Ovary (tissue), 3 donors: Measurements from ENCODE around the gene PATJ.

Experiments used
- CTCF ChIP-seq, 3 donors: fragments of 450-650 bp in 2 of 3; fragments of 200-600 bp in 1 of 3; IDR thresholded peaks; one replicate each; pipeline versions ENCODE4 v1.5.1 to v1.8.0; 2016 to 2022; ENCODE audit warnings: antibody characterized with exemption in 3 of 3, mild to moderate bottlenecking in 1 of 3
- POLR2A ChIP-seq: fragments of 450-650 bp; IDR thresholded peaks from one replicate; pipeline ENCODE4 v1.6.1; 2017; ENCODE audit warnings: antibody characterized with exemption, mild to moderate bottlenecking, moderate library complexity
- donor health status: DM: no; HTN: no; CAD: no.

GRCh38 chr1:61936839-61937238, 194.6 kb downstream of the PATJ start:
- no peak for TF ChIP-seq CTCF (IDR thresholded peaks at IDR 0.05)
- TF ChIP-seq POLR2A: no peak
